K562 (cell line): ENCODE results near the gene RHOC. TPM values are rescaled to one million over a fixed set of nuclear protein-coding genes. Genes with fewer than 3 reads are reported as not detected.

Experiments used
- ATF6 ChIP-seq: sonication (generic); formaldehyde crosslinking; IDR thresholded peaks from 2 replicates; pipeline ENCODE4 v1.4.0; 2020; ENCODE audit warnings: mild to moderate bottlenecking, missing genetic modification reagents
- BCOR ChIP-seq: fragments of 450-650 bp; IDR thresholded peaks from 2 replicates; pipeline ENCODE4 v1.6.1; 2016
- BHLHE40 ChIP-seq: IDR thresholded peaks from 2 replicates; pipeline ENCODE4 v1.6.1; 2011; ENCODE audit warnings: low read length, improper control_type of control experiment
- CBFA2T3 ChIP-seq: fragments of 450-650 bp; IDR thresholded peaks from 2 replicates; pipeline ENCODE4 v1.6.1; 2017
- CUX1 ChIP-seq: fragments of 200-800 bp; sonication (Bioruptor generic); IDR thresholded peaks from 2 replicates; pipeline ENCODE4 v1.6.1; 2016; ENCODE audit warnings: missing genetic modification characterization, missing compliant biosample characterization
- GABPB1 ChIP-seq: sonication (generic); formaldehyde crosslinking; IDR thresholded peaks from 2 replicates; pipeline ENCODE4 v1.8.0; 2022; ENCODE audit warnings: mild to moderate bottlenecking, missing genetic modification reagents
- HBP1 ChIP-seq: fragments of 450-650 bp; formaldehyde crosslinking; IDR thresholded peaks from 2 replicates; pipeline ENCODE4 v1.4.0; 2022; ENCODE audit warnings: missing genetic modification characterization
- HDAC1 ChIP-seq, 2 experiments: fragments of 450-650 bp; IDR thresholded peaks; 2 replicates each; pipeline ENCODE4 v1.6.1; 2016 to 2017; ENCODE audit warnings: inconsistent platforms in 1 of 2, mild to moderate bottlenecking in 1 of 2, moderate library complexity in 1 of 2
- KLF1 ChIP-seq: fragments of 450-650 bp; IDR thresholded peaks from 2 replicates; pipeline ENCODE4 v1.6.1; 2016; ENCODE audit warnings: missing genetic modification characterization, missing compliant biosample characterization
- PHF8 ChIP-seq: fragments of 200-600 bp; sonication (generic); IDR thresholded peaks from 2 replicates; pipeline ENCODE4 v1.6.1; 2012; ENCODE audit warnings: mixed run types, mild to moderate bottlenecking, inconsistent platforms, low read length, moderate library complexity, borderline replicate concordance
- SP2 ChIP-seq: IDR thresholded peaks from 2 replicates; pipeline ENCODE4 v1.6.1; 2011; ENCODE audit warnings: mild to moderate bottlenecking, low read depth, low read length, moderate library complexity; ENCODE audit not compliant: poor library complexity, severe bottlenecking; ENCODE audit errors: extremely low read depth
- TSC22D4 ChIP-seq: fragments of 450-650 bp; IDR thresholded peaks from 2 replicates; pipeline ENCODE4 v1.6.1; 2016; ENCODE audit warnings: missing genetic modification characterization, missing biosample characterization, control low read depth
- YY1 ChIP-seq, 3 experiments: IDR thresholded peaks; 2 replicates each; pipeline ENCODE4 v1.6.1; 2011; ENCODE audit warnings: low read length in 2 of 3, mild to moderate bottlenecking in 2 of 3, moderate library complexity in 2 of 3, borderline replicate concordance in 1 of 3, control low read depth in 1 of 3, low read depth in 1 of 3; ENCODE audit not compliant: insufficient read depth in 3 of 3, insufficient replicate concordance in 2 of 3, control insufficient read depth in 1 of 3, insufficient read length in 1 of 3; ENCODE audit errors: extremely low read depth in 1 of 3
- ZBTB49 ChIP-seq: sonication (generic); formaldehyde crosslinking; IDR thresholded peaks from 2 replicates; pipeline ENCODE4 v1.8.0; 2022; ENCODE audit warnings: missing genetic modification reagents, mild to moderate bottlenecking, borderline replicate concordance
- ZNF23 ChIP-seq: fragments of 250-450 bp; sonication (Bioruptor Pico); IDR thresholded peaks from 2 replicates; pipeline ENCODE4 v1.4.0; 2020; ENCODE audit warnings: mild to moderate bottlenecking
- ZNF324 ChIP-seq: fragments of 250-450 bp; sonication (Bioruptor Pico); IDR thresholded peaks from 2 replicates; pipeline ENCODE4 v1.4.0; 2020; ENCODE audit warnings: mild to moderate bottlenecking
- polyA plus RNA-seq, 8 experiments: library from polyadenylated mRNA; depleted of rRNA in 4 of 8; stranded (reverse) in 5 of 8; unstranded in 3 of 8; fragments of >200 nt; fragmentation: Nextera tagmentation in 2 of 8; fragmentation: Illumina TruSeq in 1 of 8; extraction: Ambion mirVana in 2 of 8; extraction: Trizol in 1 of 8; gene quantifications; 2 replicates each; pipeline versions ENCODE4 v1.2.1 to v1.2.3, GENCODE V29; 2011 to 2014; ENCODE audit warnings: inconsistent platforms in 1 of 8, missing spikeins in 1 of 8
- total RNA-seq, 7 experiments: library from RNA; depleted of rRNA in 6 of 7; stranded (reverse); fragments of >200 nt in 6 of 7; fragmentation: Illumina TruSeq in 2 of 7; extraction: Trizol in 2 of 7; gene quantifications; 2 replicates each; pipeline versions ENCODE4 v1.2.1 to v1.2.3, GENCODE V29; 2011 to 2021; ENCODE audit warnings: low replicate concordance in 1 of 7

RHOC gene
- total and polyA plus RNA-seq, 9 of the 15 experiments (the other 6 are each of a cell fraction or from before 2014, with no cell fraction given) = 35.2 to 364 (median 204) TPM

GRCh38 chr1:112674440-112674985 is 32.4 kb downstream of the RHOC start, which contains the start of gene MOV10 (continued):
- TF ChIP-seq BHLHE40 (no peak), ATF6 (no peak), YY1 (IDR thresholded peaks at IDR 0.05; ENCODE audit: borderline replicate concordance in 1 of 3, control insufficient read depth in 1 of 3, extremely low read depth in 1 of 3, insufficient read depth in 3 of 3, insufficient read length in 1 of 3, insufficient replicate concordance in 2 of 3, low read depth in 1 of 3, low read length in 2 of 3) (no peak), ZNF23 (CRISPR knock-in tag) (no peak), PHF8 (no peak; the same call in 1 of the 2 replicates), ZNF324 (CRISPR knock-in tag) (0 out of 2 replicates have a peak, but pooled peaks have one; percentile 37), TSC22D4 (tag) (no peak), ZBTB49 (no peak), HDAC1 (IDR thresholded peaks at IDR 0.05) (peak in 1 of 2 experiments; percentile 81; a peak in 2 of 4 replicates), CUX1 (CRISPR knock-in tag) (0 out of 2 replicates have a peak, but pooled peaks have one; percentile 1), GABPB1 (CRISPR knock-in tag) (no peak; the same call in 1 of the 2 replicates), KLF1 (tag) (no peak), CBFA2T3 (no peak), BCOR (peak; percentile 61), SP2 (no peak), HBP1 (CRISPR knock-in tag) (peak; percentile 38; the same call in 1 of the 2 replicates)
